ENCODE results near the gene NKPD1. TPM values are rescaled to one million over a fixed set of nuclear protein-coding genes. Genes with fewer than 3 reads are reported as not detected.

NKPD1 gene
- polyA plus RNA-seq, 4 donors = 0.06 to 0.21 (median 0.13) TPM

DNA sequence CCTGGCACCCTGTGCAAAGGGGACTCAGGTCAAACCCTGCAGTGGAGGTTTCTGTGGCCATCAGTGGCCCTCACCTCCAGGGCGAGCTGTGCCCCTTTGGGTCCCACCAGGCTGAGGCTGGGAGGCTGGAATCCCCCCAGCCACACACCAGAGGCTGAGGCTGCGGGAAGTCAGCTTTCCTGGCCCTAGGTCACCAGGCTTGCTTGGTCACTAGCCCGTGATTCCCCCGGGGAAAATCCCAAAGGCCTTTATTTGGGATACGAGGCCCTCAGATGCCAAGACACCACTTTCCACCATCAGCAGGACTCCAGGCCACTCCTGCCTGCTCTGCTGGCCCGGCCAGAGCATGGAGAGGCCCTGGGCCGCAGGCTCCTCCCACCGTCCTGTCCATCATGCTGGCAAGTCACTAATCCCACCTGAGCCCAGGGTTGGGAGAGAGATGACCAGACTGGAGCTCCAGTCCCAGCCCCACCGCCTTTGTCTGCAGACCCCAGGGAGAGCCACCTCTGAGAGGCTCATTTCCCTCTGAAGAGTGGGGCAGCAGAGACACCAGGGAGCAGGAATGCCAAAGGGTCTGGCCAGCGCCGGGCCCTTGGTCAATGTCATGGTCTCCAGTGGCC is 4.7 kb downstream of the NKPD1 start:
- DNase-seq (ENCODE audit: low read depth in 4 of 4, low spot score in 3 of 4) = no peak

DNA sequence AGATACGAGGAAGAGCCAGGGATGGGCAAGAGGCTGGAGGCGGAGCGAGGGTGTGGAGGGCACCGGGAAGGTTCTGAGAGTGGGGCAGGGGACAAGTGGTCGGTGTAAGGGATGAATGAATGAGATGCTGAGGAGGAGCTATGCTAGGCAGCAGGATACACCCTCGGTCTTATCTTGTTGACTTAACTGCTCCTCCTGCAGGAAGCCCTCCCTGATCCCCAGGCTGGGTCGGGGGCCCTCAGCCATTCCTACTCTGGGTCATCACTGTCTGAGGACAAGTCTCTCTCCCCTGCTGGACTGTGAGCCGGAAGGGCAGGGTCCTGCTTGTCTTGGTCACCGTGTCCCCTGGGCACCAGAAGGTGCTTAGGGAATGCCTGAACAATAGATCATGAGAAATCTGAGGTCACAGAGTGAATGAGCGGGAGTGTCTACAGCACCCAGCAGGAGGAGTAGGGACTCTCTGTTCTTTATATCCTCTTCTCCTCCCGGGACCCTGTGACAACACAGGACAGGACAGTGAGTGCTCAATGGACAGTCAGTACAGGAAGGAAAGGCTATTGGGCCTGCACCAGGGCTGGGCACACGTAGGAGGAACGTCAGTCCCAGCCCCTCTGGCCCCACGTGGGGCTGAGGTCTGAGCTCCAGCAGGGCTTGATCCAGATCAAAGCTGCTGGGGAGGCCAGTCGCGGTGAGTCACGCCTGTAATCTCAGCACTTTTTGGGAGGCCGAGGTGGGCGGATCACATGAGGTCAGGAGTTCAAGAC is 6.5 kb downstream of the NKPD1 start:
- no peak for DNase-seq (ENCODE audit: low read depth in 4 of 4, low spot score in 3 of 4)

DNA sequence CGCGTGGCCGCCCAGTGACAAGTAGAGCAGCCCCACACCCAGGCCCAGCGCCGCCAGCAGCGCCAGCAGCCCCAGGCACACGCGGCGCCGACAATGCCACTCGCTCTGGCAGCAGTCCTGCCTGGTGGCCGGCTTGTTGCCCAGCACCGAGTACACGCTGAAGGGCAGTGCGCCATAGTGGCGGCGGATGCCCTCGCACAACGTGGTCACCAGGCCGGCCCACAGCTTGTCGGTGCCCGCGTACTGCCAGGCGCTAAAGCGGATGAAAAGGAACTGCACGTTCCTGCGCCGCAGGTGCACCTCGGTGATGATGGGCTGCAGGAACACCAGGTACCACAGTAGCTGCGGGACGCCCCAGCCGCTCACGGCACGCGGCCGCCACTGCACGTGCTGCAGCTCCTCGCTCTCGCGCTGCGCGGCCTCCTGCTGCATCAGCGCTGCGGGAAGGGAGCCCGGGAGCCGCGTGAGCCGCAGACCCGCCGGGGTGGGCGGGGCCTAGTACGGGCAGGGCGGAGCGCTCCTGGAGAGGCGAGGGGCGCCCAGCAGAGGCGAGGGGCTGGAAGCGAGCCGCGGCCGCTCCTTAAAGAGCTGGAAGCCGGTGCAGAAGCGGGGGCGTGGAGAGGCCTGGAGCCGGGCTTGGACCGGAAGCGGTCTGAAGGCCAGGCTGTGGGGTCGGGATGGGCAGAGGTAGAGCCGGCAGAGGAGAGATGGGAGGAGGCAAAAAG is 7.3 kb downstream of the NKPD1 start:
- no peak for DNase-seq (ENCODE audit: low read depth in 4 of 4, low spot score in 3 of 4)

DNA sequence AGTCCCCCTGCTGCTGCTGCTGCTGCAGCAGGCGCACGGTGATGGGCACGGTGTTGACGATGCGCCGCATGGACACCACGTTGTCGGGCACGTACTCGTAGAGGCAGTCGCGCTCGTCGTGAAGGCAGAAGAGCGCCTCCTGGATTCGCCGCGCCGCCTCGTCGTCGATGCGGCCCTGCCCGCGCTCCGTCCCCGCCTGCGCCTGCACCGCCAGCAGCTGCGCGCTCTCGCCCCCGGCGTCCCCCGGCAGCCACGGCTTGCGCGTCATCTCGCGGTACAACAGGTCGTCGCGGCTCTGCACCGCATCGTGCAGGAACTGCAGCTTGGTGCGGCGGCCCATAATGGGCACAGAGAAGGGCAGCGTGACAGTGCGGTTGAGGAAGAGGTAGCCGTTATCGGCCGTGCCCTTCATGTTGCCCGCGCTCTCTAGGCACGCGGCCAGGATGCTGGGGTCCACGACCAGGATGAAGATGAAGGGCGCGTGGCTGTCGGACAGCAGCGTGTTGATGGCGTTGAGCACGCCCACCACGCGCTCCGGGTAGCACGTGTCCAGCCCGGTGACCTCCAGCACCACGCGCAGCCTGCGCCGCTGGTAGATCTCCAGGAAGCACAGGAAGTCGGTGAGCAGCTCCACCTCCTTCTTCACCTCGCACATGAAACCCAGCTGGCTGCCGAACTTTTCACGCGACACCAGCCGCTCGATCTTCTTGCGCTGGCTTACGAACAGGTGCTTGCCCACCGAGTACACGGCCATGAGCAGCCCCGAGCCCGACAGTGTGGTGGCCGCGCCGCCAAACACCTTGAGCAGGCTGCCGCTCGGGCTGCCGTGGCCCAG is 8.1 kb downstream of the NKPD1 start:
- no peak for DNase-seq (ENCODE audit: low read depth in 4 of 4, low spot score in 3 of 4)

DNA sequence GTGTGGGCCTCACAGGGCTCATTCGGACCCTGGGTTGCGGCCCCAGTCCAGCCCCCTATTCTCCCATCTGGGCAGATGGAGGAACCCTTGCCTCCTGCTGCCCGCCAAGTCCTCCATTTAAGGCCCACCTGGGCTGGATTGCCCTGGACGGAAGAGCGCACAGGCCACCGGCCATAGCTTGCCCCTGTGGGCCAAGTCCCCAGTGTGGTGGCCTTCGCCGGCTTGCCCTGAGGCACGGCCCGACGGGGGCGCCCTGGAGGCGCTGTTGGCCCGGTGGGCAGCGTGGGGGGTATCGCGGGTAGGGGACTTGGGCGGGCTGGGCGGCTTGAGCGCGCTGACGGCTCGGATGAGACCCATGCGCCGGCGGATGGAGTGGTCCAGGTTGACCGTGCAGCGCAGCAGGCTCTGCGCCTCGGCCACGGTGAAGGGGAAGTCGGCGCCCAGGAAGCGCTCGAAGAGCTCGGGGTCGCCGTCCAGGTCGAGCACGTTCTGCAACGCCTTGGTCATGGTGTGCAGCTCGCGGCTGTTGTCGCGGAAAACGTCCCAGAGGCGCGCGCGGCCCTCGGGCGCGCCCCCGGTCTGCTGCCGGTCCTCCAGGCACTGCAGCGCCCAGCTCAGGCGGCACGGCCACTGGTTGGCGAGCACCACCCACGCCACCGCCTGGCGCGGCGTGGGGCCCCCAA is 8.8 kb downstream of the NKPD1 start:
- DNase-seq (ENCODE audit: low read depth in 4 of 4, low spot score in 3 of 4) = no peak

DNA sequence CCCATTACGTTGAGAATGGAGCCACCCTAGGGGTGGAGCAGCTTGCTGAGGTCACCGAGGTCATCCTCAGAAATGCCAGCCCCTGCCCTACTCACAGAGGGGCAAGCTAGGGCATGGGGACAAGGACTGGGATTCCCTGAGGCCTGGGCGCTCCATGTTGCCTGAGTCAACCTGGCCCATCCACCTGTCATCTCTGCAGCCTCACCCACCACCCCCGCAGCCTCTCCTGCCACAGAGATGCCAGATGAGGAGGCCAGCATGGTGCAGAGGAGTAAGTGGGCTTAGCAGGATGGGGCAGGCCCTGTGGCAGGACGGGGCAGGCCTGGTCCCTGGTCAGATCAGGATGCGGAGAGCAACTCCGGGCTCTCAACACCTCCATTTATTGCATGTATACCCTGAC is 9.5 kb downstream of the NKPD1 start:
- no peak for DNase-seq (ENCODE audit: low read depth in 4 of 4, low spot score in 3 of 4)

DNA sequence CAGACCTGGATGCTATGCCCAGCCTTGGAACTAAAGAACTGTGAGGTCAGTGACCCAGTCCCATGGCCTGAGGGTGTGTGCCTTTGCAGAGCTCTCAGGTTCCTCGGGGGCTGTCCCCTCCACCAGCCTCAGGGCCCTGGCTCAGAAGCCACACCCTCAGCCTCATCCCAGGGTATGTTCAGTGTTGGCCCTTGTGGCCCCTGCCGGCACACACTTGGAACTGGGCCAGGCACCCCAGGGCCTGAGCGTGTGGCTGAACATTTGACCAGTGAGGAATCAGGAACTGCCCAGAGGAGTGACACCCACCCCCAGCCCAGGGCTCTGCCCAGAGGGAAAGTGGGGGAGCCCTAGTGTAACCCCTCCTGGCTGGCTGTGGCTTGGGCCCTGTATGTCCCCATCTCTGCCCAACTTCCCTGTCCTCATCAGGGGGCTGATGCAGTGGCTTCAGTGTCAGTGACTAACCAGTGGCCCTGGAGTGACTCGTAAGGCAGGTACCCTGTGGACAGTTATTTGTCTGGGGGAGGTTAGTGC is 10.0 kb downstream of the NKPD1 start:
- DNase-seq (ENCODE audit: low read depth in 4 of 4, low spot score in 3 of 4) = no peak

DNA sequence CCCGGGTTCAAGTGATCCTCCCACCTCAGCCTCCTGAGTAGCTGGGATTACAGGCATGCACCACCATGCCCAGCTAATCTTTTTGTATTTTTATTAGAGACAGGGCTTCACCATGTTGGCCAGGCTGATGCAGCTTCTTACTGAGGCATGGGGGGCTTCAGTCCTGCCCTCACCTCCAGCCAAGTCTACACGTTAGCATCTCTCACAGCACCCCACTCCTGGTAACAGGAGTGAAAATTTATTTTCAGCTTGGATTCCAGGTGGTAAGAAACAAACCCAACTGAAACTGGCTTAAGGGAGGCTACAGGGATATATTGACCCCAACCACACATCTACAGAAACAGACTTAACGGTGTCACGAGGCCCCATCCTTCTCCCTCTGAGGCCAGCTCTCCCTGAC is 10.6 kb downstream of the NKPD1 start:
- DNase-seq (ENCODE audit: low read depth in 4 of 4, low spot score in 3 of 4) = no peak

DNA sequence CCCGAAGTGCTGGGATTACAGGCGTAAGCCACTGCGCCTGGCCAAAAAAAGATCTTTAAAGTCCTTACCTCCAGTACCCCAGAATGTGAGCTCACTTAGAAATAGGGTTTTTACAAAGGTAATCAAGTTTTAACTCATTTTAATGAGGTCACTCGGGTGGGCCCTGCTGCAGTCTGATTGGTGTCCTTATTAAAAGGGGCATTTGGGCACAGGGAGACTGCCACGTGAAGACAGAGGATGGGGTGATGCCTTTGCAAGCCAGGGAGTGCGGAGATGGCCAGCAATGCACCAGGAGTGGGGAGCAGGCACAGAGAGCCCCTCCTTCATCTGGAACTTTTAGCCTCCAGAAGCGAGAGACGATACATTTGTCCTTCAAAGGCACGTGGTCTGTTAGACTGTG is 11.7 kb downstream of the NKPD1 start:
- DNase-seq (ENCODE audit: low read depth in 4 of 4, low spot score in 3 of 4) = no peak

DNA sequence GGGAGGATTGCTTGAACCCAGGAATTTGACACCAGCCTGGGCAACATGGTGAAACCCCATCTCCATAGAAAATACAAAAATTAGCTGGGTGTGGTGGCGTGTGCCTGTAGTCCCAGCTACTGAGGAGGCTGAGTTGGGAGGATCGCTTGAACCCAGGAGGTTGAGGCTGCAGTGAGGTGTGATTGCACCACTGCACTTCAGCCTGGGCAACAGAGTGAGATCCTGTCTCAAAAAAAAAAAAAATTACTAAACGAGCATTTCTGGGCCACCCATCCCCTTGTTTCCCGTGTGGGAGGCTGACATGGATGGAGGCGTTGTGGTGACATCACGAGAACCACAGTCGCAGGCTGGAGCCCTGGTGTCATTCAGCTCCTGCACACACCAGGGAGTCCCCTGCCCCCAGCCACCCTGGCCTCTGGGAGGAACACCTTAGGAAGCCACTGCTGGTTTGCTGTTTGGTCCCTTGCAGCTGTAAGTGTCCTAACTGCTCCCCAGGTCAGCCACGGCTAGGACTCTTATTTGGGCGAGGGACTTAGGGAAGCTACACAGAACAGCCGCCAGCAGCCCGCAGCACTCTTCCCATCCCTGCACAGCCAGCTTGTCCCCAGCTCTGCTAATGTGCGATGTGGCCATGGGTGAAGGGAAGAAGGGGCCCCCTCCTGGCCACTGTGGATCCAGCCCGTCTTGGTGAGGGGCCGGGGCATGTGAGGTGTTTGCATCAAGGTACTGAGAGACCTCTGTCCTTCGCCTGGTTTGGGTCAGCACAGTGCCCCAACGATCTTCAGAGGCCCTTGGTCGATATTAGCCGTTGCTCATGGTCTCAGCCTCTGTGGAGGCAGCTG is 12.7 kb downstream of the NKPD1 start:
- no peak for DNase-seq (ENCODE audit: low read depth in 4 of 4, low spot score in 3 of 4)

DNA sequence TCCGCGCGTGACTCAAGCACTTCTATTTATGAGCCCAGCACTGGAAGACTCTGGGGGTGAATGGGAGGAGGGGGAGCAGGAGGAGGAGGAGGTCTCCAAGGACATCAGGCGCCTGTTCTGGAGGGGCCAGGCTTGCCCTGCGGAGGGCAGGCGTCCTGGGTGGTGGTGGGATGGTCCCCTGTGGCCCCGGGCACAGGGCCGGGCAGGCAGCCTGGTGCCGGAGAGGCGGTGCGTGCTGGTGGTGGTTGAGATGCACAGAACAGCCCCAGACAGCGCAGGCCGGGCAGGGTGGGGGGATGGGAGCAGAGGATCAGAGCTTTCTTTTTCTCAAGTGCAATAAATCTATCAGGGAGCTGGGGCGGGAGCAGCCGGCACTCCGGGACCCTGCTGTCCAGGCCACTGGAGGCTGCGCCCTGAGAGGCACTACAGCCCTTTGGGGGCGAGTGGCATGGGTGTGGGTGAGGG is 14.0 kb downstream of the NKPD1 start:
- no peak for DNase-seq (ENCODE audit: low read depth in 4 of 4, low spot score in 3 of 4)

DNA sequence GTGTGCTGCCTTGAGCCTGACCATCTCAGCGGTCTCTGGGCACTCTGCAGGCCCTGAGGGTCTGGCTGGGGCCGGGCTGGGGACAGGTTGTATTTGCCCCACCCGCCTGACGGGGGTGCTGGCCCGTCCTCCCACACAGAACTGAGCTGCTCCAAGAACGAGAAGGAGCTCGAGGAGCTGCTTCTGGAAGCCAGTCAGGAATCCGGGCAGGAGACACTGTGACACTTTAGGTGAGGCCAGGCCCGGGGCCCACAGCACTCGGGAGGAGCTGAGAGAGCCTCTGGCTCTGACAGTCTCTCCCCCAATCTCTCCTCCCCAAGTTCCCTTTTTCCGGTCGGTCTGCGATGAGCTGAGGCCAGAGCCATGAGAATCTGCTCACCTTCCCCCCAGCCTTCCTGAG is 14.5 kb downstream of the NKPD1 start:
- DNase-seq (ENCODE audit: low read depth in 4 of 4, low spot score in 3 of 4) = no peak

DNA sequence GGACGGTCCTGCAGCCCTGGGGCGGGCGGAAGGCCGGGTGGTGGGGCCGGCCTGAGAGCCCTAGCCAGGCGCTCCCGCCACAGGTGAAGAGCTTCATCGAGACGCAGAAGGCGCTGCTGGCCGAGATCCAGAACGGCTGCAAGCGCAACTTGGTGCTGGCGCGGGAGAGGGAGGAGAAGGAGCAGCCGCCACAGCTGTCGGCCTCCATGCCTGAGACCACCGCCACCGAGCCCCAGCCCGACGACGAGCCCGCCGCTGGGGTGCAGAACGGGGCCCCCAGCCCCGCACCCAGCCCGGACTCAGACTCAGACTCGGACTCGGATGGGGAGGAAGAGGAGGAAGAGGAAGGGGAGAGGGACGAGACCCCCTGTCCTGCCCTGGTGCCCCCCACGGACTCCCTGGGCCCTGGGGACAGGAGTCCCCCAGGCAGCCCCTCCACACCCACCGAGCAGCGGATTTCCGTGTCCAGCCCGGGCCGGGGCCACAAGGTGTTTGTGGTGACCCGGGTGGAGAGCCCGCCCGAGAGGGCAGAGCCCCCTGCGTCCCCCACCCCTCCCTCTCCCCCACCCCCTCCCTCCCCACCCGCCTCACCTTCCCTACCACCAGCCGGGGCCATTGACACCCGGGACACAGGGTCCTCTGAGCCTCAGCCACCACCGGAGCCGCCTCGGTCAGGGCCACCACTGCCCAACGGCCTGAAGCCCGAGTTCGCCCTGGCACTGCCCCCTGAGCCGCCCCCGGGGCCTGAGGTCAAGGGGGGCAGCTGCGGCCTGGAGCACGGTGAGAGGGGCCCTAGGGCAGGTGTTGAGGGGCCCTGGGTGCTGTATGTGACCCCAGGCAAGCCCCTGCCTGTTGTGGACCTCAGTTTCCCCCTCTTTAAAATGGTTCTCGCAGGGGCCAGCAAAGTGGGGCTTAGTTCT is 15.3 kb downstream of the NKPD1 start:
- no peak for DNase-seq (ENCODE audit: low read depth in 4 of 4, low spot score in 3 of 4)

DNA sequence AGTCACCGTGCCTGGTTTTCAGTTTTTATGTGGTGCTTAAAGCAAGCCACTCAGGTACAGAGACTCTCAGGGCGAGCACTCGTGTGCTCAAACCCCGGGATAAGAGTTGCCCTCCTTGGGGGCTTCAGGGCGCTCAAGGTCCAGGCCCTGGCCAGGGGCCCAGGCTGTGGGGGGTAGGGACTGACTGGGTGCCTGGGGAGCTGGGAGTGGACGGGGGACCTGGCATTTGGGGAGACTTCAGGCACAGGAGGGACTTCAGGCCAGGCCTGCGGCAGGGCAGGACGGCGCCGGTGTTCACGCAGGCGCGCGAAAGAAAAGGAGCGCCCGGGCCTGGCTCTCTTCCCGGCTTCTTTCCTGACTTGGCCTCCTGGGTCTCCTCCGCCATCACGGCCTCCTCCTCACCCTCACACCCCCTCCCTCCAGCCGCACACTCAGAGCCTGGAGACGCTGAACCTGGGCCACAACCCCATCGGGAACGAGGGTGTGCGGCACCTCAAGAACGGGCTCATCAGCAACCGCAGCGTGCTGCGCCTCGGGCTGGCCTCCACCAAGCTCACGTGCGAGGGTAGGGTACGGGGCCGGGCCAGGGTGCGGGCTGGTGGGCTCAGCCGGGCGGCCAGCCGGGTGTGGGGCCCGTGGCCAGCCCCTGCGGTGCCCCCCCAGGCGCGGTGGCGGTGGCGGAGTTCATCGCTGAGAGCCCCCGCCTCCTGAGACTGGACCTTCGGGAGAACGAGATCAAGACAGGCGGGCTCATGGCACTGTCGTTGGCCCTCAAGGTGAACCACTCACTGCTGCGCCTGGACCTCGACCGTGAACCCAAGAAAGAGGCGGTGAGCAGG is 16.1 kb downstream of the NKPD1 start:
- no peak for DNase-seq (ENCODE audit: low read depth in 4 of 4, low spot score in 3 of 4)

DNA sequence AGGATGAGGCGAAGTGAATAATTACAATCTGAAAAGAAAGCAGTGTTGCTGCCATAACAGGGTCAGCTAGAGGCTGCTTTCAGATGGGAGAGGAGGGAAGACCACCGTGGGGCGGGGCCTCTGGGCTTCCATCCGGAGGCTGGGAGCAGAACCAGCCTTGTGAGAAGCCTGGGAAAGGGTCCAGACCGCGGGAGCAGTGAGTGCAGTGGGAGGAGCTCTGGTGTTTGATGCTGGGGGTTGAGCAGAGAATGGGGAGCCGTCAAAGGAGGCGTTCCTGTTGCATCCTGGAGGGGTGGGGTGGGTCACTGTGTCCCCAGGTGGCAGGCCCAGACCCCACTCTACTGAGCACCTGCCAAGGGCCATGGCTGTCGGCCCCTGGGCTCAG is 18.1 kb downstream of the NKPD1 start:
- DNase-seq (ENCODE audit: low read depth in 4 of 4, low spot score in 3 of 4) = no peak

DNA sequence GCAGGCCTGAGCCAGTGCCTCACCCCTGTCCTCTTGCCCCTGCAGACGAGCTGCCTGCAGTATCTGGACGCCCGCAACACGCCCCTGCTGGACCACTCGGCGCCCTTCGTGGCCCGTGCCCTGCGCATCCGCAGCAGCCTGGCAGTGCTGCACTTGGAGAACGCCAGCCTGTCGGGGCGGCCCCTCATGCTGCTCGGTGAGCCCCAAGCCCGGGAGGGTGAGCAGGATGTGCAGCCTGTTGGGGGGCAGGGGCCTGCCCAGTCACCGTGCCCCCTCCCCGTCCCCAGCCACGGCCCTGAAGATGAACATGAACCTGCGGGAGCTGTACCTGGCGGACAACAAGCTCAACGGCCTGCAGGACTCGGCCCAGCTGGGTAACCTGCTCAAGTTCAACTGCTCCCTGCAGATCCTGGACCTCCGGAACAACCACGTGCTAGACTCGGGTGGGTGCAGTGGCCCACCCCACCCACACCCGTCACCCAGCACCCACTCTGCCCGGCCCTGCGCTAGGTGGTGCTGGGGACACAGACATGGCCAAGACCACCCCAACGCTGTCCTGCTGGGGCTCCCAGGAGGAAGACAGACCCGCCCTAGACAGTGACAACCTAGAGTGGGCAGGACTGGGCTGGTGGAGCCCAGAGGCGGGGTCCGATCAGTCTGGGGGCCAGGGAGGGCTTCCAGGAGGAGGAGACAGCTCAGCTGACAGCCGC is 18.6 kb downstream of the NKPD1 start:
- DNase-seq (ENCODE audit: low read depth in 4 of 4, low spot score in 3 of 4) = no peak
